Stimulated activated naive CD8-positive, alpha-beta T cell treated with anti-CD3 and anti-CD28 coated beads, Interleukin-15, amount 100 ng/mL, for 72 hours (primary cell): ENCODE results near the gene TFDP1.
A peak's percentile ranks its signal among the peaks of the same experiment; 100 is the strongest.

Experiments
- ATAC-seq: fragments of 150-1000 bp; cut with Tn5 transposase; 2 replicates; pipeline ENCODE4 v1.10.0; 2021; ENCODE audit warnings: mild to moderate bottlenecking, moderate library complexity
- DNase-seq, 2 donors: peaks; one replicate each; pipeline ENCODE4 v3.0.0; 2021 to 2022
- H3K27ac Mint-ChIP-seq, 2 donors: one replicate each; pipeline ENCODE4 v1.8.0; 2022; ENCODE audit warnings: mild to moderate bottlenecking in 2 of 2, mixed read lengths in 2 of 2, moderate library complexity in 2 of 2
- H3K27me3 Mint-ChIP-seq: one replicate; pipeline ENCODE4 v1.8.0; 2022; ENCODE audit warnings: mixed read lengths
- H3K4me1 Mint-ChIP-seq: one replicate; pipeline ENCODE4 v1.8.0; 2022; ENCODE audit warnings: mild to moderate bottlenecking, mixed read lengths
- H3K4me3 Mint-ChIP-seq, 2 donors: one replicate each; pipeline ENCODE4 v1.8.0; 2022; ENCODE audit warnings: mild to moderate bottlenecking in 2 of 2, mixed read lengths in 2 of 2, moderate library complexity in 1 of 2
- H3K9me3 Mint-ChIP-seq, 2 donors: one replicate each; pipeline ENCODE4 v1.8.0; 2022; ENCODE audit warnings: mixed read lengths in 2 of 2

The TFDP1 gene

GRCh38 chr13:113650275-113650674, 65.7 kb downstream of the TFDP1 start:
- H3K4me1 Mint-ChIP-seq, result peaks cover 28% of the 10 kb centered on the region
- DNase-seq, result no peak
- no peaks in the 10 kb centered on the region for H3K9me3 Mint-ChIP-seq
- H3K27me3 Mint-ChIP-seq, result no peaks in the 10 kb centered on the region
- H3K4me3 Mint-ChIP-seq, result no peak overlapping the region
- no peak for ATAC-seq
- H3K27ac Mint-ChIP-seq, result no peak overlapping the region

GRCh38 chr13:113650731-113651148, 66.2 kb downstream of the TFDP1 start:
- no peaks in the 10 kb centered on the region for H3K9me3 Mint-ChIP-seq
- ATAC-seq (no peak), DNase-seq (no peak)
- H3K27me3 Mint-ChIP-seq, result no peaks in the 10 kb centered on the region
- H3K27ac Mint-ChIP-seq, result no peak overlapping the region
- H3K4me1 Mint-ChIP-seq, result peaks cover 28% of the 10 kb centered on the region
- no peak overlapping the region for H3K4me3 Mint-ChIP-seq

DNA sequence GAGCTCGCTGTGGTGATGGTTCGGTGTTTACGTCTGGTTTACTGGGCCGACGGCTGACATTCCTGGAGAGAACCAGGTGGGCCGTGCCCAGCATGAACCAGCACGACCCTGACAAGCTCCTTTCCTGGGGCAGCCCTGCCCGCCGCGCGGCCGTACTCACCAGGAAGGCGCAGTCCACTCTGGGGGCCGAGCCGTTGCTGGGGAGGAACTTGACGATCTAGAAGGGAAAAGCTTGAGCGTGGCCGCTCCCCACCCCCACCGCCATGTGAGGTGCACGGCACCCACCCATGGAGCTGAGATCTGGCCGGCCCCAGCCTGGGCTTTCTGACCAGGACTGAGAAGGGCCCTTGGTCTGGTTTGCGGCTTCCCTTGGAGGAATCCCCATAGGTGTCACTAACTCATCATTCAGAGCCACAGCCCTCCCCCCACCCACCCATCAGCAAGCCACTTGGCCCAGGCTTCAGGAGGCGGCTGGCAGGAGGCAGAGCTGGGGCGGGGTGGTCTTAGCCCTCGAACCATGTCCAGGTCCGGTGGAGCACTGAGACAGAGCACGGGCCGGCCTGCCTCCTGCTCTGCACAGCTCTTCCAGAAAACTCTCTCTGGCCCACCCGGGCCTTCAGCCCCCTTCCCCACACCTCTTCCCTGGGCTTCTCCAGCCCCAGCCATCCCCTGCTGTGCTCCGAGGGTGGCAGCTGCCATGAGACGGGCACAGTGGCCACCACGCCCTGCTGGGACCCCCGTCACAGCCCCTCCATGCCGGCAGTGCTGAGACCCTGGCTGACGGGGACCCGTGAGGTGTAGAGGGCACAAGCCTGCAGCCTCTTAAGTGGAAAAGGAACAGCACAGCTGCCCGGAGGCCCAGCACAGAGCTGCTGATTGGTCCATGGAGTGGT, 67.2 kb downstream of the TFDP1 start:
- ATAC-seq (no peak), DNase-seq (no peak)
- H3K4me3 Mint-ChIP-seq, result no peak overlapping the region
- no peaks in the 10 kb centered on the region for H3K9me3 Mint-ChIP-seq
- no peaks in the 10 kb centered on the region for H3K27me3 Mint-ChIP-seq
- peaks cover 22% of the 10 kb centered on the region for H3K4me1 Mint-ChIP-seq
- H3K27ac Mint-ChIP-seq, result no peak overlapping the region

GRCh38 chr13:113652404-113653263, 68.1 kb downstream of the TFDP1 start:
- no peaks in the 10 kb centered on the region for H3K27me3 Mint-ChIP-seq
- DNase-seq (no peak), ATAC-seq (no peak)
- no peak overlapping the region for H3K27ac Mint-ChIP-seq
- no peak overlapping the region for H3K4me3 Mint-ChIP-seq
- no peaks in the 10 kb centered on the region for H3K9me3 Mint-ChIP-seq
- H3K4me1 Mint-ChIP-seq, result peaks cover 13% of the 10 kb centered on the region

GRCh38 chr13:113653264-113654174, 69.0 kb downstream of the TFDP1 start:
- H3K9me3 Mint-ChIP-seq, result no peaks in the 10 kb centered on the region
- peaks cover 13% of the 10 kb centered on the region for H3K4me1 Mint-ChIP-seq
- H3K27me3 Mint-ChIP-seq, result no peaks in the 10 kb centered on the region
- DNase-seq (no peak), ATAC-seq (no peak)
- H3K4me3 Mint-ChIP-seq, result no peak overlapping the region
- no peak overlapping the region for H3K27ac Mint-ChIP-seq

DNA sequence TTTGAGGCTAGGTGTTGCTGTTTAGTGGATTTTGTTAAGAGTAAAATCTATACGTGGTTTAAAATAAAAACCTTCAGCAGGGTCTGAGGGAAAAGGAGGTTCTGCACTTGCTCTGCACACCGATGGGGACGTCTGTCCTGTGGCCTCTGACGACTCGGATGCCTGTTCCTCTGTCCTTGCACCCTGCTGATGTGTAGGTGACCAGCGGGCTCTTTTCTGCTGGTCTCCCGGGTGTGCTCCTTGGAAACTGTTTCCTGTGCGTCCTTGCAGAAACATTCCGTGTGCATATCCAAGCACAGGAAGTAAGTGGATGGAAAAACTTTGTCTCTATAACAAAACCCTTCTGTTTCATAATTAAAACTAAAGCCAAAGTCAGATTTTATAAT, 69.6 kb downstream of the TFDP1 start:
- no peak overlapping the region for H3K4me3 Mint-ChIP-seq
- no peaks in the 10 kb centered on the region for H3K27me3 Mint-ChIP-seq
- H3K27ac Mint-ChIP-seq, result no peak overlapping the region
- peaks cover 13% of the 10 kb centered on the region for H3K4me1 Mint-ChIP-seq
- no peaks in the 10 kb centered on the region for H3K9me3 Mint-ChIP-seq
- ATAC-seq (no peak), DNase-seq (no peak)

DNA sequence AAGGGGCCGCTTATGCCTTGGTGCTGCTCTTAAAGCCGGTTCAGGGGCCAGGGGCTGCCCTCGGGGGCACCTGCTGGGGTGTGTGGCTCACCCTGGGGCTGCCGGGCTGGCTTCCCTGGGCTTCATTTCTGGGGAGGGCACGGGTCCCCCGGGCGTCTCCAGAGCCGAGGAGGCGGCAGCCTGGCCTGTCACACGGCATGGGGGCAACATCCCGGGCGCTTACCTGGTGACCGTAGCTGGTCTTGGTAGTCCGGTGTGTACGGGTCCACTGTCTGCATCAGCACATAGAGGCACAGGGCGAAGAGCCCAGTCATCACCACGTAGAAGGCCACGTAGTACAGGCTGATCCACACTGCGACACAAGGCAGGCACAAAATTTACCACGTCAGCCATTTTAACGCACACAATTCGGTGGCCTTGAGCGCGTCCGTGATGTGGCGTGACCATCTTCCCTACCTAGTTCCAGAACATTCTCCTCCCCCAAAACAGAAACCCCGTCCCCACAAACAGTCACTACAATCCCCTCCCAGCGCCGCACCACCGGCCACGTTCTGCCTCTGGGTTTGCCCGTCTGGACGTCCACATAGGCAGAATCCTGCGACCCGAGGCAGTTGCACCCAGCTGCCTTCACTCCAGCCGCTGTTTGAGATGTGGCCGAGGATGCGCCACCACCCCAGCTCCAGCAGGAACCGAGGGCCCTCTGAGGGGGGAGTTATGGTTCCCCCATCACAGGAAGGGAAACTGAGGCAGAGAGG, 70.2 kb downstream of the TFDP1 start:
- Mint-ChIP-seq H3K27ac (no peak overlapping the region), H3K27me3 (no peaks in the 10 kb centered on the region), H3K9me3 (no peaks in the 10 kb centered on the region), H3K4me3 (no peak overlapping the region), H3K4me1 (peaks cover 13% of the 10 kb centered on the region)
- ATAC-seq (no peak), DNase-seq (no peak)

- no peak for DNase-seq
- peaks cover 13% of the 10 kb centered on the region for H3K4me1 Mint-ChIP-seq
- H3K9me3 Mint-ChIP-seq, result peaks cover 0 to 6% of the 10 kb centered on the region in 2 donors
- H3K27me3 Mint-ChIP-seq, result no peaks in the 10 kb centered on the region
- no peak overlapping the region for H3K27ac Mint-ChIP-seq
- no peak overlapping the region for H3K4me3 Mint-ChIP-seq
- ATAC-seq, result no peak
Measured at GRCh38 chr13:113655346-113656002, 70.9 kb downstream of the TFDP1 start.

- DNase-seq, result no peak
- Mint-ChIP-seq H3K9me3 (peaks cover 6 to 12% of the 10 kb centered on the region in 2 donors), H3K4me1 (peaks cover 13% of the 10 kb centered on the region), H3K27me3 (no peaks in the 10 kb centered on the region), H3K27ac (peak overlapping the region in 1 of 2 donors; percentile 34), H3K4me3 (no peak overlapping the region)
- no peak for ATAC-seq
Measured at GRCh38 chr13:113656003-113656588, 71.5 kb downstream of the TFDP1 start.

- Mint-ChIP-seq H3K4me3 (no peak overlapping the region), H3K27me3 (no peaks in the 10 kb centered on the region), H3K9me3 (peaks cover 15 to 22% of the 10 kb centered on the region in 2 donors), H3K4me1 (peaks cover 13% of the 10 kb centered on the region), H3K27ac (no peak overlapping the region)
- DNase-seq (no peak), ATAC-seq (no peak)
Measured at GRCh38 chr13:113656831-113657671, 72.5 kb downstream of the TFDP1 start.

DNA sequence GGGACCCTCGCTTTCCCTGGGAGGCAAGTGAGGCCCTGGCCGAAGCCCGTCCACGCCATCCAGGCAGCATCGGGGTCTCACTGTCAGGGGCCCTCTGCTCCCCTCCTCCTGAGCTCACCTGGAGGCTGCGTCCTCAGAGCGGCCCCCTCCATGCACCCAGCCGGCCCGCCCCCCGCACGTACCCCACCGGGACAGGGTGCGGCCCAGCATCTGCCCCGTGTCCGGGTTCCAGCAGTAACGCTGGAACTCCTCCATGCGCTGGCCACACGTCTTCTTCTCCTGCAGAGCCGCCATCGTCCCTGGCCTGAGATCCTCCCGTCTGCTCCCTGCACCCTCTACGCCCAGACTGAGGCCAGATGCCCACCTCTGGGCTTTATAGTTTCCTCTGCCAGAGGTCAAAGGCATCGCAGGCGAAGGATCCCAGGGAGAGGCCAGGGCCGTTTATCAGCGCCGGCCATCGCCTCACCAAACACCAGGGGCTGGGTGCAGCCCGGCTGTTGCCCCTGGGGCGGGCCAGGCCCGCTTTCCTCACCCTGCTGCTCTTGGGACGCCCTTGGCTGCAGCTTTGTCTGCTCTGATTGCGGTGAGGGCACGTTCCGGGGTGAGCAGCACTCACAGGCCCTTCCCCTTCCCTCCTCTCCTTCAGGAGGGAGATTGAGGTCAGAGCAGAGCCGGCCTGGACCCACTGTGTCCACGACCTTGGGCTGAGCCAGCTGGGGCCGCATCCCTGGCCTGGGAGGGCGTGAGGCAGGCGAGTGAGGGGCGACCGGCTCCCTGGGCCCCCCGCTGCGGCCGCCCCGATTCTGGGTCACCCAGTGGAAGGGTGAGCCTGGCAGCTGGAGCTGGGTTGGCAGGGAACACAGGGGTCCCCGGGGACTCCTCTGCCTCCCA, 73.5 kb downstream of the TFDP1 start, which contains the start of gene ATP4B:
Gene ATP4B (minus strand): TSS at position 348 of the 891 bp plus-strand sequence. CDS start 54 bp downstream, at position 294.
- H3K4me3 Mint-ChIP-seq, result no peak within 1 kb of the TSS
- peaks cover 12% of the 10 kb centered on the region for H3K4me1 Mint-ChIP-seq
- no peaks in the 10 kb centered on the region for H3K27me3 Mint-ChIP-seq
- no peak for DNase-seq
- peaks cover 15 to 24% of the 10 kb centered on the region in 2 donors for H3K9me3 Mint-ChIP-seq
- no peak within 1 kb of the TSS for H3K27ac Mint-ChIP-seq
- peak; percentile 40 for ATAC-seq

DNA sequence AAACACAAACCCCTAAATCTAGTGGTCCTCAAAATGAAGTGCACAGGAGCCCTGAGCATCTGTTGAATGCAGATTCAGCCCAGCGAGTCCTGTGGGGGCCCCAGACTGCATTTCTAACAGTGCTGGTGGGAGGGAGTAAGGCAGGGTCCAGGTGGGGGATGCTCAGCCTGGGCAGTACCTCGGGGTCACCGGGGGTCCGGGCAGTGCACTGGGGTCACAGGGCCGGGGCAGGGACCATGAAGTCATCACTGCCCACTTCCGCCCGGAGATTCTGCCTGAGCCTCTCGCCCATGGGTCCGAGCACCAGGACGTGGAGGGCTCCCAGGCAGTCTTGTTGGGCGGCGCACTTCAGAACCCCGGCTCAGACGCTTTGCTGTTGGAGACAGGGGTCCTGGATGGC, 74.3 kb downstream of the TFDP1 start:
- Mint-ChIP-seq H3K27ac (no peak overlapping the region), H3K27me3 (no peaks in the 10 kb centered on the region), H3K4me1 (peaks cover 5% of the 10 kb centered on the region), H3K9me3 (peaks cover 15 to 24% of the 10 kb centered on the region in 2 donors), H3K4me3 (no peak overlapping the region)
- no peak for DNase-seq
- no peak for ATAC-seq
